ENCODE measurements around the gene SLC25A13.

DNA sequence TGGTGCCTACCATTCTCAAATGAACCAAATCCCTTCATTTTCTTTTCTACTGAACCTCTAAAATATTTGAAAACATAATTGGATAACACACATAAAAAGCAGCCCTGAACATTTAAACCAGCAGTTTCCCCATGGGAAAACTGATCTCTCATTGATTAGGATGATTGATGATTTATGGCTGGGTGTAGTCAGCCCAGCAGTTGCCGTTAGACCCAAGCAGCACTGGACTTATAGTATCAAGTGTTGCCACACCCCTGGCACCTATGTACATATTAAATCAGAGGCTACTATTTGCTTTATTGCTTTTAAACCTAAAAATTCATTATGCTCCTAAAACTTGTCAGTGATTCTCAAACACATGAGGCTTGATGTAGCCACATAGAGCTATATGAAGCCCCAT is 20.2 kb upstream of the SLC25A13 start:
- no peak for TF ChIP-seq POLR2A (IDR thresholded peaks at IDR 0.05)
- TF ChIP-seq, protein P1, sequence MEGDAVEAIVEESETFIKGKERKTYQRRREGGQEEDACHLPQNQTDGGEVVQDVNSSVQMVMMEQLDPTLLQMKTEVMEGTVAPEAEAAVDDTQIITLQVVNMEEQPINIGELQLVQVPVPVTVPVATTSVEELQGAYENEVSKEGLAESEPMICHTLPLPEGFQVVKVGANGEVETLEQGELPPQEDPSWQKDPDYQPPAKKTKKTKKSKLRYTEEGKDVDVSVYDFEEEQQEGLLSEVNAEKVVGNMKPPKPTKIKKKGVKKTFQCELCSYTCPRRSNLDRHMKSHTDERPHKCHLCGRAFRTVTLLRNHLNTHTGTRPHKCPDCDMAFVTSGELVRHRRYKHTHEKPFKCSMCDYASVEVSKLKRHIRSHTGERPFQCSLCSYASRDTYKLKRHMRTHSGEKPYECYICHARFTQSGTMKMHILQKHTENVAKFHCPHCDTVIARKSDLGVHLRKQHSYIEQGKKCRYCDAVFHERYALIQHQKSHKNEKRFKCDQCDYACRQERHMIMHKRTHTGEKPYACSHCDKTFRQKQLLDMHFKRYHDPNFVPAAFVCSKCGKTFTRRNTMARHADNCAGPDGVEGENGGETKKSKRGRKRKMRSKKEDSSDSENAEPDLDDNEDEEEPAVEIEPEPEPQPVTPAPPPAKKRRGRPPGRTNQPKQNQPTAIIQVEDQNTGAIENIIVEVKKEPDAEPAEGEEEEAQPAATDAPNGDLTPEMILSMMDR (IDR thresholded peaks at IDR 0.05), result no peak

Data from uterus (tissue), 2 donors.